KG1 (cell line): ENCODE results near the gene UBE4A.
A peak's percentile ranks its signal among the peaks of the same experiment; 100 is the strongest.

ENCODE experiments used
- DNase-seq: peaks from one replicate; lab custom pipeline; 2025; lab: John Stamatoyannopoulos, UW

Gene UBE4A

GRCh38 chr11:118438314-118438931, 79.0 kb downstream of the UBE4A start:
- DNase-seq: peak; percentile 64

DNA sequence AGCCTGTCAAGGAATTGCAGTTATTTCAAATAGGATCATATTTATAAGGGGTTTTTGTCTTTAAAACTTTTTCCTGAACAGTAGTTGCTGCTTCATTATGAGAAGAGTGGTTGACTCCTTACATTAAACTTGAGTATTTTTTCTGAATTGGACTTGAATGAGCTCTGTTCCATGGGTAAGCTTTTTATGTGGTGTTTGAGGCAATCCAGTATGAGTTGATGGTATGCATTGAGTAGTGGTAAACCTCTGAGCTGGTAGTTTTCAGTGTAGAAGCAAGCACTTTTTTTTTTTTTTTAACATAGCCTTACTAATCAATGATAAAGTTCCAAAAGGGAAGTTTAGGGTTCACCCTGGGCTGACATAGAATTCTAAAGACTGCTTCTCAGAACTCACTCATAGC, 80.2 kb downstream of the UBE4A start:
- DNase-seq: no peak

DNA sequence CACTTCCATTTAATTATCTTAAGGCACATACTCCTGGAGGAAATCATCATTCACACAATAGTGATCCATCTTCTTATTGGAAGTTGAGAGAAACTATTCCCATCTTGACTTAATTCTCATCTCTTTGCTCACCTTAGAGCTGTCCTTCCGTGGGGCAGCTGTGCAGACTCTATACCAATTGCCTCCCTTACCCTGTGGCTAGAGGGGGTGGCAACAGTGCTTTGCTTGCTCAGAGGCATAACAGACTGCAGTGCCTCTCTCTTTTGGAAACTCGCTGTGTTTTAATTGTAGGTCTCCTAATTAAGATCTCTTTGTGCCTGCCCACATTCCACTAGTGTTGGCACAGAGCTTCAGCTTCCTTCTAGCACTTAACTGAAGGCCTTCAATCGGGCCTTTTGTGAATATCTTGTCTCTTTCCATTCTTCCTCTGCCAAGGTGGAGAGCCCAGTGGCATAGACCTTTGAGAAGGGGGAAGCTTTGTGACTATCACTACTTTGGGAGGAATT, 82.4 kb downstream of the UBE4A start:
- no peak for DNase-seq

GRCh38 chr11:118442301-118442700, 82.9 kb downstream of the UBE4A start:
- DNase-seq: no peak

DNA sequence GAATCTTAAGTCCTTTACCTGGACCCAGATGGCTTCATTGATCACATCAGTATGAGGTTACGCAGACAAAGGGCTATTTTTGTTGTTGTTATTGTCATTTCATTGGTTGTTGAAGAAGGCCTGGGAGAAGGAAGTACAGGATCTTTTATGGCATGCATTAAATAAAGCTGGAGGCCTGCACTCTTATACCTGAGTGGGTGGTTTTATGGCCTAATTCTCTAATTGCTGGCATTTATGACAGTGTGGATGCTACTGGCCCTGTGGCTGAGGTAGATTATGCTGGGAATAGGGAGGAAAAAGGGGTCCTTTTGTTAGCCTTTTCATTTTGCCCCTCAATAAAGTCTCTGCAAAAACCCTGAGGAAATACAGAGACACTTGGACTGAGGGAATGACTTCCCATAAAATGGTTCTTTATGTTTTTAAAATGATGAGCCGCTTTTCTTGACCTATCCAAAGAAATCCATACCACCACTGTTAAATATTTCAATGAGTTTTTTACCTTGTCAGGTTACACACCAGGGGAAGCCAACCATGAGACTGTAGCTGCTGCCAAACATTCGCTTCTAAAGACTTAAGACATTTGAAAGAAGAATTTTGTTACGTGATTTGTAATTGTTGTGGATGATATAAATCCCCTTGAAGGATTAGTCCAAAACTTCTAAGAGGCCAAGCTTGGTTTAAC, 83.6 kb downstream of the UBE4A start:
- DNase-seq: no peak

GRCh38 chr11:118443590-118444218, 84.3 kb downstream of the UBE4A start:
- no peak for DNase-seq

DNA sequence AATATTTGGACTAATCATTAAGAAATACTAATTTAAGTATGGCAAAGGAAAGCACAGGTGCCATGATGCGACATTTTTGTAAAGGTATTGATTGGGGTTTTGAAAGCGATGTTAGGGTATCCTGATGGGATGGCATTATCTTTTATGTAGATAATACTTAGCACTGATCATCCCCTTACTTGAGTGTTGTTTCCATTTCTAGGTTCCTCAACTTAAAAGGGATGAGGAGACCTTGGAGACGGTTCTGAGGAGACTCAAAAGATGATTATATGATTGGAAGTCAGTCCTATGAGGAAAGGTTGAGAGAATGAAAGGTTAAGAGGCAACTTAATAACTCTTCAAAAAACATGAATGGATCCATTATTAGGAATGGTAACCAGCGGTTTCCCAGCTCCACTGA, 88.0 kb downstream of the UBE4A start:
- DNase-seq: no peak

DNA sequence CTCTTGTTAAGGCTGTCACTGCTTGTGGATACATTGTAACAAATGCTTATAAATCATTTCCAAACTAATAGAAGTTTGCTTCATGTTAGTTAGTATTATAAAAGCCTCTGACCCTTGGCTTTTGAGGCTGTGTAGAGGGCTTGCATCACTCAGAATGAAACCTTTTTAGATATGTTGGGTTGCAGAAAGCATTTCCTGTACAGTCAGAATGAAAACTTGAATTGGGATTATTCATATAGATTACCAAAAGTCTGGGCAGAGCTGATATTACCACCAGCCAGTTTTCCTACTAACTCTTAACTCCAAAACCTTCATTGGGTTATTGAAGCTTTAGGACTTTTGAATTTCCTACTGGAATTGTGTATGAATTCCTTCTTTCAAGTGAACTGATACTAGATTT, 88.9 kb downstream of the UBE4A start:
- no peak for DNase-seq
